Stimulated activated CD8-positive, alpha-beta memory T cell treated with anti-CD3 and anti-CD28 coated beads, Interleukin-15, amount 100 ng/mL, for 4 hours (primary cell): ENCODE data around the gene EFEMP1.

Source experiments
- DNase-seq, 2 donors: peaks; one replicate each; pipeline ENCODE4 v3.0.0-alpha.2; 2020; ENCODE audit warnings: low read depth in 2 of 2

The EFEMP1 gene

GRCh38 chr2:55932843-55933242, 9.3 kb upstream of the EFEMP1 start:
- DNase-seq: no peak

DNA sequence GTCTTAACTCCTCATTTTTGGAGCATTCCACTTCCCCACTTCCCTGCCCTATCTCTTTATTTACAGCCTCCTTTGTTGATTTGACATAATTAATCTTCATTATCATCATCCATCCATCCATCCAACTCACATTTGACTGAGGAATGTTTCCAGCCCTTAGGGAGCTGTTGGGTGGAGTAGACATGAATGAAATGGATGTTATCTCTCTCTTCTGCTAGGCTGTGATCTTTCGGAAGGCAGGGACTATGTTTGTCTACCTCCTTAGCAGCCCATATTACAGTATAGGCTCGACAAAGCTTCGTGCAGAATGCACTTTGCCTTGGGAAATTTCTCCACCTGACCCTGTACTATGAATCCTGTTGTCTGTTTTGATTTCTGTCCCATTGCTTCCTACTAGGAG, 7.7 kb upstream of the EFEMP1 start:
- DNase-seq: no peak

- DNase-seq: no peak
These were observed 5.9 kb upstream of the EFEMP1 start for GRCh38 chr2:55929476-55929875.

- no peak for DNase-seq
These were observed 3.4 kb upstream of the EFEMP1 start for GRCh38 chr2:55926974-55927373.

DNA sequence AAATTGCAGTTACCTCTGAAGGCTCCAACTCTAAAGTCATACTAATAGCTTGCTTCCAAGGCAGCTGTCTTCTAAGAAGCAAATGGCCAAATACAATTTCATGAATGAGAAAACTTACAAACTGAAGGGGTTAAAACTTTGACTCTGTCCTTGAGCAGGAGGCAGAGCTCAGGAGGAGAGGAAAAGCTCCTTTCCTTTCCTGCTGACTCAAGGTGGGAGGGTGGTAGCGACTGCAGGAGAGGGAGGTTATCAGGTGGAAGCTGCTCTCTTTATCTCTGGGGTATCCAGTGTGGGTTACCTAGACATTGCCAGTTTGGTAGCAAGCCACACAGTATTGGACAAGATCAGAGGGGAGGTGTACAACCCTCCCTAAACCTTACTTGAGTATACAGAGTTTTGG, 2.7 kb upstream of the EFEMP1 start:
- no peak for DNase-seq

- no peak for DNase-seq
These were observed 370 bp upstream of the EFEMP1 start for GRCh38 chr2:55923982-55924321.

- DNase-seq: no peak
These were observed 1.2 kb downstream of the EFEMP1 start for GRCh38 chr2:55922291-55922907.

- DNase-seq: no peak
These were observed 4.0 kb downstream of the EFEMP1 start for GRCh38 chr2:55919574-55919973.

DNA sequence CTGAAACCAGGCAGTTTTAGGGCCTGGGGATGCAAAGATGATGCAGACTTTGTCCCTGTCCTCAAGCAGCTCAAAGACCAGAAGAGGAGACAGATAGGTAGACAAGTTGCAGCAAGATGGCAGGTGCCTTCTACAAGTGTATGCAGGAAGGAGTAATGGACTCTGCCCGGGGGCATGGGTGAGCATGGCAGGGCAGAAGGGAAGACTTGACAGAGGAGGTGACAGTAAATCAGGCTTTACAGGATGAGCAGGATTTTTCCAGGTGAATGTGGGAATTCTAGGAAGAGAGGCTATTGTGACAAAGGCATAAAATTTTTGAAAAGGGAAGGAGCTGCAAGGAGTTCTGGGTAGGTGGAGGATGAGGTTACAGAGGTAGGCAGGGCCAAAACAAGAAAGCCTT, 4.7 kb downstream of the EFEMP1 start:
- DNase-seq: no peak

GRCh38 chr2:55917713-55918390, 5.7 kb downstream of the EFEMP1 start:
- no peak for DNase-seq

DNA sequence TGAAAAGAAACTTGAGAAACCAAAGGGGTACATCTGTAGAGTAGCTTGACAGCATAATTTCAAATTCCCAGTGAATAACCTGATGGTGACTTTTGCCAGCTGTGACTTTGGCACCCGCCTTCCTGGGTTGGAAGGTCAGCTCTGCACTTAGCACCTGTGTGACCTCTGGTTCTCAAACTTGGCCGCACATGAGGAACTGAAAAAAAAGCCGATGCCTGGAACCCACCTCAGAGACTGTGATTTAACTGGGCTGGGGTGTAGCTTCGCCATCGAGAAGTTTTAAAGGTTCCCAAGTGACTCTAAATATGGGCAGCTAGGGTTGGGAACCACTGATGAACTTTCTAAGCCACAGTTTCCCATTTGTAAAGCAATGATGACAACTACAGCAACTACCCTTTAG, 6.5 kb downstream of the EFEMP1 start:
- no peak for DNase-seq

DNA sequence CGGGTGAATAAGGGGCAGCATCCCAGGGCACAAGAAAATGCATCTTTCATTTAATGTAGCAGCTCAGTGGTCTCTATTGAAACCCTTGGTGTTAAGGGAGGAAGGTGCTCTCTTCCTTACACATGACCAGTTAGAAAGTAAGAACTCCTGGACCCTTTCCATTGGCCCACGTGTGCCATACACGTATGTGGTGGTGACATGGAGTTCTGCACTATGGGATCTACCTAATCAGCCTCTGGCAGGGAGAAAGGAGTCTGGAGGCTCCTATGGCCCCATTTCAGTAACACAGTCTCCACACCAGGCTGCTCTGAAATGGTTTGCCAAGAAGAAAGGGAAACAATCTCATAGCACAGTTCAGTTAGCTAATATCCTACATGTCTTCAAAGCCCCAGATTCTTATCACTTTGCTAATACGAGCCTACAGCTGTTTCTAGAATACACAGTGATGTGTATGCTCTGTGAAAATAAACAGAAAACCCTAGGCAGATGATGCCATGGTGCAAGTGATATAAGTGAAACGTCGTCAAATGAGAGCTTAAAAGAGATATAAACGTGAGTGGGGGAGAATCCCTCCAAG, 7.0 kb downstream of the EFEMP1 start:
- DNase-seq: no peak

DNA sequence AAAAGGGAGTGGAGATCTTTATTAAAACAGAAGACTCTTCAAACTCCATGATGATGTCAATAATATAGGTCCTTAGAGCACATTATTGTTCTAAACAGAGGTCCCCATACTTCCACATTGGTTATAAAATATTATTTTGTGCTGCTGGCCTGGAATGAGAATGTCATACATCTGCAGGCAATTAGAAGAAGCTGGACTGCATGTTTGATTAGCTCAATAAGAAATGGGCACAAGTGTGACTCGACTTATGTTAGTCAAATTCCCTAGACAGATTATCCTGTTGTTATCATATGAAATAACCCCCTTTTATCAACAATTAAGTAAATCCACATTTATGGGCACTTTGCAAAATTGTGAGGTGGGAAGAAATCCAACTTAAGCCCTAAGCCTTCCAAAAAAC, 8.8 kb downstream of the EFEMP1 start:
- DNase-seq: no peak

DNA sequence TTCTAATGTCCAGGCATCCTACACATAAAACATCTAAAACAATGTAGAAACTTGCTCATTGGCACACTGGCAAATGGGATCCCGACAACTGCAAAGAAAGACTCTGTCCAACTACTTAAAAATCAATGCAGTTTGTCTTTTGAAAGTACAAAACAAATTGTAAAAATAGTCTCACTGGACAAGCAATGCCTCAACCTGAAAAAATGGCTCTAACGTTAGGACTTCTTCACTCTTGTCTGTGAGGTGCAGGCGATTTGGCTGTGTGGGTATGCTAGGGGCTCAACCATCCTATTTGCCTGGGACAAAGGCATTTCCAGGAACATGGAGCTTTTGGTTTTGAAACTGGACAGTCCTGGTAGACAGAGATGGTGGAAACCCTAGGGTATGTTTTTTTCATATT, 10.7 kb downstream of the EFEMP1 start:
- DNase-seq: no peak

GRCh38 chr2:55910077-55910476, 13.5 kb downstream of the EFEMP1 start:
- DNase-seq: no peak

DNA sequence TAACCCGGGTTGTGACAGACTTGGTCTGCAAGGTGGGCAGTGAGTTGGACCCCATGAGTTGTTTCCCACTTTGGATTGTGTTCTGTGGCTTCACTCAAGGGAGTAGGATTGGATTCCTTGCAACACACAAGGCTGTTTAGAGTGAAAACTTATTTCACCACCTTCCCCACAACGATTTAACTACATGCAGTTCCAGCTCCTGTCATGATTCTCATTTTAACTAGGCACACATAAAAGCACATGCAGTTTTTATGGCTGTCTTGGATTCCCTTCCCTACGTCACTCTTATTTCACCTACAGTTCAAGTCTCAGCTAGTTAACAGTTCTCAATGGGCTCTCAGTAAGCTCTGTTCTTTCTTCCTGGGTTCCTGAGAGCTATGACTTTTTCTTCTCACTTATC, 15.9 kb downstream of the EFEMP1 start:
- no peak for DNase-seq

- DNase-seq: no peak
These were observed 16.6 kb downstream of the EFEMP1 start for GRCh38 chr2:55906993-55907392.

GRCh38 chr2:55903727-55904126, 19.9 kb downstream of the EFEMP1 start:
- no peak for DNase-seq

DNA sequence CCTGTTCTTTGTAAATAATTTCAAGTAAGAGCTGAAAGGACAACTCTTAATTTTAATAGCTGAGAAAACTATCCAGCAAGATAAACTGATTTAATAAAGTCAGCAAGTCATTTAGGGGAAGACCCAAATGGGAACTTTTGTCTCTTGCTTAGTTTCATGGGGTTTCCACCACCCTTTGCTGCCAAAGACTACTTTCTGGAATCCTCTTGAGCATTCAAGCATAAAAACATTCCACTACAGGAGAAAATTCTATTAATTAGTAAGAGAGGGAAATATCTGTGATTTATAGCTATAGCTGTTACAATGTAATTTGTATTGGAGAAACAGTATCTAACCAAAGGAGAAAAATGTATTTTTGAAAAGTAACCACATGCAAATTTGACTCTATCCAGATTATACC, 20.6 kb downstream of the EFEMP1 start:
- no peak for DNase-seq

- DNase-seq: no peak
These were observed 21.2 kb downstream of the EFEMP1 start for GRCh38 chr2:55902429-55902828.

DNA sequence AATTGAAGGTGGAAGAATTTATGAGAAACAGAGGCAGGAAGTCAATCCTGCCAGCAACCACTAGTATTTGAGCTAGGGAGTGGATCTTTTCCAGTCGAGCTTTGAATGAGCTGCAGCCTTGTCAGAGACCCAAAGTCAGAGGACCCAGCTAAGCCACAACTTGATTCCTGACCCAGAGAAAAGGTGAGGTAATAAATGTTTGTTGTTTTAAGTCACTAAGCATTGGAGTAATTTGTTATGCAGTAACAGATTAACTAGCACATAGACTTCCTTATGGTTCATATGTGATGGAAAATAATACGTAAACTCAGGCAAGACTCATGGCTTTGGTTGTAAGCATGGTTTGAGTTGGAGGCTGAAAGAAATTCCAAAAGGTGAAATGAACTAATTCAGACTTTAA, 21.6 kb downstream of the EFEMP1 start:
- DNase-seq: no peak

GRCh38 chr2:55901322-55901721, 22.3 kb downstream of the EFEMP1 start:
- no peak for DNase-seq

DNA sequence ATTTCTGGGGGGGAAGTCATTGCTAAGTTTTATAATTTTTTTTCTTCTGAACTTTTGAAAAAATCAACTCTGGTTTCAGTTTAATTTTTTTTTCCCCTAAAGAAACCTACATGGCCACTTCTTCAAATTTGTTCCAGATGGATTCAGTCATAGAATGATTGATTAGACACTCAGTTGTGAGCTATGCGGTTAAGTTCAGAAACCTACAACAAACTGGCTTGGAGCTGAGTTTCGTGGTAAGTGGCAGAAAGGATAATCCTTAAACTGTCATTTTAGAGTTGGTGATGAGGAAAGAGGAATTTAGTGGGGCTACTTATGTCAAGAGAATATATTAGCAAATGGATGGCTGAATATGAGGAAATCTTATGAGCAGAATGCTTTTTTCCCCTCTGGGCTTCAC, 23.7 kb downstream of the EFEMP1 start:
- no peak for DNase-seq
